H1 (cell line): ENCODE data around the gene WNK2.

Experiments
- BRCA1 ChIP-seq: IDR thresholded peaks from 2 replicates; pipeline ENCODE4 v1.6.1; 2012; ENCODE audit warnings: low read depth, low read length, improper control_type of control experiment
- CBX8 ChIP-seq: fragments of 300-800, 300-1000 bp; sonication (generic); IDR thresholded peaks from 2 replicates; pipeline ENCODE4 v1.7.1; 2016; ENCODE audit warnings: low read depth, low read length, borderline replicate concordance
- CHD2 ChIP-seq: IDR thresholded peaks from 2 replicates; pipeline ENCODE4 v1.6.1; 2012; ENCODE audit warnings: low read length, improper control_type of control experiment
- JUND ChIP-seq: IDR thresholded peaks from 2 replicates; pipeline ENCODE4 v1.6.1; 2011; ENCODE audit warnings: mild to moderate bottlenecking, improper control_type of control experiment, low read length
- POLR2A ChIP-seq, 2 experiments: IDR thresholded peaks; 1 replicate in 1 of 2; 2 replicates in 1 of 2; pipeline ENCODE4 v1.6.1; 2011; ENCODE audit warnings: low read depth in 2 of 2, low read length in 2 of 2, mild to moderate bottlenecking in 2 of 2; ENCODE audit errors: control extremely low read depth in 1 of 2
- POLR2AphosphoS5 ChIP-seq: IDR thresholded peaks from 2 replicates; pipeline ENCODE4 v1.6.1; 2011; ENCODE audit warnings: low read depth, low read length
- SIX5 ChIP-seq: IDR thresholded peaks from 2 replicates; pipeline ENCODE4 v1.6.1; 2011; ENCODE audit warnings: mild to moderate bottlenecking, low read depth, low read length
- SRF ChIP-seq: IDR thresholded peaks from 2 replicates; pipeline ENCODE4 v1.6.1; 2011; ENCODE audit warnings: mild to moderate bottlenecking, low read depth, low read length, moderate library complexity
- TBP ChIP-seq: IDR thresholded peaks from 2 replicates; pipeline ENCODE4 v1.6.1; 2011; ENCODE audit warnings: low read depth, low read length, improper control_type of control experiment
- ZNF274 ChIP-seq: IDR thresholded peaks from 2 replicates; pipeline ENCODE4 v1.7.0; 2012; ENCODE audit warnings: low read length, borderline replicate concordance; ENCODE audit errors: extremely low read depth
- TF ChIP-seq, protein P1 (sequence below), 3 experiments: IDR thresholded peaks; 1 replicate in 2 of 3; 2 replicates in 1 of 3; pipeline versions ENCODE4 v1.5.1 to v1.6.1; 2011; ENCODE audit warnings: low read length in 3 of 3, mild to moderate bottlenecking in 3 of 3, inconsistent platforms in 2 of 3, low read depth in 1 of 3, moderate library complexity in 1 of 3; ENCODE audit not compliant: insufficient read depth in 1 of 3; ENCODE audit errors: control extremely low read depth in 1 of 3
- TF ChIP-seq, protein P2 (sequence below): IDR thresholded peaks from 2 replicates; pipeline ENCODE4 v1.6.1; 2012; ENCODE audit warnings: inconsistent platforms

DNA sequence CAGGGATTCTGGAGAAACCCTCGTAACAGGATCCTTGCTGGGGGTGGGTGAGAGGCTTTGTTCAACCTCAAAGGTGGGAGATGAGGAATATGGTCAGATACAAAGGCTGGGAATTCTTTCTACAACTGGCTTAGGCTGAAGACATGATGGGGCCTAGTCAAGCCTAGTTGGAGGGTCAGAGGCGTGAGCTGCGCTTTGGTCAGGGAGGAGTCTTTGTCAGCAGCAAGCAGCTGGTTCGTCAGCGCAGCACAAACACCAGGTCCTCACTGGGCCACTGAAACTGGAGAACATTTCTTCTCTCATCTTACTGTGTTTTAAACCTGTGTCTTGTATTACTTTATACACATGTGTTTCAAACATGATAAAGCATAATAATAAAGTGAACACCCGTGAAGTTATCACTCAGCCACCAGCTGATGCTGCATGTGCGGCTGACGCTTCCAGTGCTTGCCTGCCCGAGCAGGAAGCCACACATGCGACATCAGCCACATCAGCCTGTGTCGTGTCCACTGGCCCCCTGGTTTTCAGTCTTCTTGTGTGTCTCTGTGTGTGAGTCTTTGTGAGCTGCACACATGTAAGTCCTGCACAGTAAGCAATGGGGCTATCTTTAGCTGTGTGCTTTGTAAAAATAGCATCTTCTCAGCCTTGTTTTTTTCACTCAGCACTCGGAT is 81.5 kb downstream of the WNK2 start:
- TF ChIP-seq POLR2A (IDR thresholded peaks at IDR 0.05; ENCODE audit: control extremely low read depth in 1 of 2, low read depth in 2 of 2, low read length in 2 of 2) = no peak
- TF ChIP-seq, protein P1, sequence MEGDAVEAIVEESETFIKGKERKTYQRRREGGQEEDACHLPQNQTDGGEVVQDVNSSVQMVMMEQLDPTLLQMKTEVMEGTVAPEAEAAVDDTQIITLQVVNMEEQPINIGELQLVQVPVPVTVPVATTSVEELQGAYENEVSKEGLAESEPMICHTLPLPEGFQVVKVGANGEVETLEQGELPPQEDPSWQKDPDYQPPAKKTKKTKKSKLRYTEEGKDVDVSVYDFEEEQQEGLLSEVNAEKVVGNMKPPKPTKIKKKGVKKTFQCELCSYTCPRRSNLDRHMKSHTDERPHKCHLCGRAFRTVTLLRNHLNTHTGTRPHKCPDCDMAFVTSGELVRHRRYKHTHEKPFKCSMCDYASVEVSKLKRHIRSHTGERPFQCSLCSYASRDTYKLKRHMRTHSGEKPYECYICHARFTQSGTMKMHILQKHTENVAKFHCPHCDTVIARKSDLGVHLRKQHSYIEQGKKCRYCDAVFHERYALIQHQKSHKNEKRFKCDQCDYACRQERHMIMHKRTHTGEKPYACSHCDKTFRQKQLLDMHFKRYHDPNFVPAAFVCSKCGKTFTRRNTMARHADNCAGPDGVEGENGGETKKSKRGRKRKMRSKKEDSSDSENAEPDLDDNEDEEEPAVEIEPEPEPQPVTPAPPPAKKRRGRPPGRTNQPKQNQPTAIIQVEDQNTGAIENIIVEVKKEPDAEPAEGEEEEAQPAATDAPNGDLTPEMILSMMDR (IDR thresholded peaks at IDR 0.05; ENCODE audit: control extremely low read depth in 1 of 3, insufficient read depth in 1 of 3, low read depth in 1 of 3, low read length in 3 of 3) = no peak
- no peak for TF ChIP-seq JUND
- no peak for TF ChIP-seq POLR2AphosphoS5
- TF ChIP-seq CHD2 = no peak
- TF ChIP-seq SIX5 = no peak
- TF ChIP-seq, protein P2, sequence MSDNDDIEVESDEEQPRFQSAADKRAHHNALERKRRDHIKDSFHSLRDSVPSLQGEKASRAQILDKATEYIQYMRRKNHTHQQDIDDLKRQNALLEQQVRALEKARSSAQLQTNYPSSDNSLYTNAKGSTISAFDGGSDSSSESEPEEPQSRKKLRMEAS = no peak
- TF ChIP-seq SRF = no peak
- no peak for TF ChIP-seq BRCA1
- no peak for TF ChIP-seq CBX8
- no peak for TF ChIP-seq ZNF274
- no peak for TF ChIP-seq TBP
